Measurements from ENCODE around the gene NRN1L. TPM values are rescaled to one million over a fixed set of nuclear protein-coding genes. Genes with fewer than 3 reads are reported as not detected.
A peak's percentile ranks its signal among the peaks of the same experiment; 100 is the strongest.

The NRN1L gene
- total RNA-seq, 2 donors from 2014 or later: 7.0 to 7.3 TPM

DNA sequence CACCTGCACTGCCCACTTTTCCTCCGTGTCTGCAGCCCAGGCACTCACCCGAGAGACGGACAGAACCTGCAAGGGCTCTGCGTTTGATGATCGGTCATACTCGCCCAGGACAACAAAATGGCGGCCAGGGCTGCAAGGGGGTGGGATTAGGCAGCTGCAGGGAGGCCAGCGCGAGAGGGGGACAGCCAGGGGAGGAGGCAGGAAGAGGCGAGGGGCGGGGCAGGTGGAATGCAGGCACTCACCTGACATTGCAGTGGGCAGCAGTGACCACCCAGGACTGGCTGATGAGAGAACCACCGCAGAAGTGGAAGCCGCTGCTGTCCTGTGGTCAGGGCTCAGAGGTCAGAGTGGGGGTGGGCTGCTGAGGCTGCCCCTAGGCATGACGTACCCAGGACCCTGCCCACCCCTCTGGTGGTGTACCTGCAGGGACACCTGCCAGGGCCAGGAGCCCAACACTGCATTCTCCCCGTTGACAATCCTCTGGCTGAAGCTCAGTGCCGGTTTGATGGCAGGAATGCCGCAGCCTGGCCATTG lies 46.1 kb downstream of the NRN1L start:
- Histone ChIP-seq H3K27ac (ENCODE audit: low read depth, low read length) (no peak overlapping the region), H3K27me3 (ENCODE audit: control insufficient read depth, insufficient read depth, low read length, poor library complexity, severe bottlenecking) (no peaks in the 10 kb centered on the region), H3K4me1 (ENCODE audit: control insufficient read depth, insufficient read depth, low read length) (no peaks in the 10 kb centered on the region), H3K36me3 (ENCODE audit: control insufficient read depth, insufficient read depth, low read length) (peaks cover 15% of the 10 kb centered on the region), H3K4me3 (ENCODE audit: low read length) (no peak overlapping the region), H3K9me3 (ENCODE audit: control insufficient read depth, low read length) (no peaks in the 10 kb centered on the region), H3K9ac (ENCODE audit: extremely low read depth, low read length, poor library complexity, severe bottlenecking) (no peak overlapping the region)
- no peak overlapping the region for H3K4me3 Mint-ChIP-seq
- no peak overlapping the region for H3K27ac Mint-ChIP-seq
- no peak for DNase-seq
- no peaks in the 10 kb centered on the region for H3K9me3 Mint-ChIP-seq
- H3K36me3 Mint-ChIP-seq (ENCODE audit: low read depth): peaks cover 18% of the 10 kb centered on the region
- WGBS, 2 experiments (ENCODE audit: insufficient coverage in 1 of 2, insufficient read length in 1 of 2): 93 to 96% methylated on average over 9 to 17 of the region's 17 CpGs
- TF ChIP-seq, protein P1, sequence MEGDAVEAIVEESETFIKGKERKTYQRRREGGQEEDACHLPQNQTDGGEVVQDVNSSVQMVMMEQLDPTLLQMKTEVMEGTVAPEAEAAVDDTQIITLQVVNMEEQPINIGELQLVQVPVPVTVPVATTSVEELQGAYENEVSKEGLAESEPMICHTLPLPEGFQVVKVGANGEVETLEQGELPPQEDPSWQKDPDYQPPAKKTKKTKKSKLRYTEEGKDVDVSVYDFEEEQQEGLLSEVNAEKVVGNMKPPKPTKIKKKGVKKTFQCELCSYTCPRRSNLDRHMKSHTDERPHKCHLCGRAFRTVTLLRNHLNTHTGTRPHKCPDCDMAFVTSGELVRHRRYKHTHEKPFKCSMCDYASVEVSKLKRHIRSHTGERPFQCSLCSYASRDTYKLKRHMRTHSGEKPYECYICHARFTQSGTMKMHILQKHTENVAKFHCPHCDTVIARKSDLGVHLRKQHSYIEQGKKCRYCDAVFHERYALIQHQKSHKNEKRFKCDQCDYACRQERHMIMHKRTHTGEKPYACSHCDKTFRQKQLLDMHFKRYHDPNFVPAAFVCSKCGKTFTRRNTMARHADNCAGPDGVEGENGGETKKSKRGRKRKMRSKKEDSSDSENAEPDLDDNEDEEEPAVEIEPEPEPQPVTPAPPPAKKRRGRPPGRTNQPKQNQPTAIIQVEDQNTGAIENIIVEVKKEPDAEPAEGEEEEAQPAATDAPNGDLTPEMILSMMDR (conservative IDR thresholded peaks at IDR 0.05): no peak
- H3K4me1 Mint-ChIP-seq: peaks cover 19% of the 10 kb centered on the region
- no peaks in the 10 kb centered on the region for H3K27me3 Mint-ChIP-seq (ENCODE audit: insufficient read depth)

DNA sequence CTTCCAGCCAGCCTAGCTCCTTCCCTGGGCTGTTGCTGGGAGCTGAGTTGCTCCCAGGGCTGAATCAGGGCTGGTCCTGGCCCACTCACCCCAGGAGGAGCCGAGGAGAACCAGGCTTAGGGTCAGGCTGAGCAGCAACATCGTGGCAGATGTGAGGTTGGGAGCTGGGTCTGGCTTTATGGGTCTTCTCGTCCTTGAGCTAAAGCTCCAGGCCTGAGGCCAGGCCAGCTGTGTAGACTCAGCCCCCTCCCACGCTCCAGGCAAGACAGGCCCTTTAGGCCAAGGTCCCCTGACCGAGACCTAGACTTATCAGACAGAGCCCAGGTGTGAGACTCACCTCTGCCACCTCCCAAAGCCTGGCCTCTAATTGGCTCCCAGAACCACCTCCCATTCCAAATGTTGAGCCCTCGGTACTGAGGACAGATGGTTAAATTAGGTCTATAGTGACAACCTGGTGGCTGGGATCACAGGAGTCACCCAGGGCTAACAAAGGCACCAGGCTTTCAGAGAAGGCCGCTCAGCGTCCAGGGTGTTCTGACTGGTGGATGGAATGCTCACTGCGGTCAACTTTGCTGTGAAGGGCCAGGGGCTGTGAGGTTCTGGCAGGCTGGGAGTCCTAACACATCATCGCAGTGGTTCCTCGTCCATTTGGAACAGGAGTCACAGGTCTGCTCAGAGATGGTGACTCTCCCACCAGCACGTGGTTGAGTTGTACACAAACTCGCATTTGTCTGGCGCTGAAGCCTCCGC lies 47.2 kb downstream of the NRN1L start, which contains the start of gene CTRL:
CTRL (minus strand) TSS at position 151 of the 750 bp plus-strand sequence; CDS start at position 141, 10 bp downstream.
- peak; percentile 81 for DNase-seq
- peak within 1 kb of the TSS; percentile 55 for H3K27ac Mint-ChIP-seq
- H3K4me3 Mint-ChIP-seq: no peak within 1 kb of the TSS
- Histone ChIP-seq H3K27me3 (ENCODE audit: control insufficient read depth, insufficient read depth, low read length, poor library complexity, severe bottlenecking) (no peaks in the 10 kb centered on the region), H3K4me1 (ENCODE audit: control insufficient read depth, insufficient read depth, low read length) (no peaks in the 10 kb centered on the region), H3K9ac (ENCODE audit: extremely low read depth, low read length, poor library complexity, severe bottlenecking) (no peak within 1 kb of the TSS), H3K4me3 (ENCODE audit: low read length) (no peak within 1 kb of the TSS), H3K27ac (ENCODE audit: low read depth, low read length) (no peak within 1 kb of the TSS), H3K9me3 (ENCODE audit: control insufficient read depth, low read length) (no peaks in the 10 kb centered on the region), H3K36me3 (ENCODE audit: control insufficient read depth, insufficient read depth, low read length) (peaks cover 15% of the 10 kb centered on the region)
- H3K4me1 Mint-ChIP-seq: peaks cover 20% of the 10 kb centered on the region
- TF ChIP-seq, protein P1 (conservative IDR thresholded peaks at IDR 0.05): peak; percentile 68
- WGBS, 2 experiments (ENCODE audit: insufficient coverage in 1 of 2, insufficient read length in 1 of 2): 94 to 95% methylated on average over 13 to 15 of the region's 15 CpGs
- peaks cover 18% of the 10 kb centered on the region for H3K36me3 Mint-ChIP-seq (ENCODE audit: low read depth)
- H3K9me3 Mint-ChIP-seq: no peaks in the 10 kb centered on the region
- no peaks in the 10 kb centered on the region for H3K27me3 Mint-ChIP-seq (ENCODE audit: insufficient read depth)

DNA sequence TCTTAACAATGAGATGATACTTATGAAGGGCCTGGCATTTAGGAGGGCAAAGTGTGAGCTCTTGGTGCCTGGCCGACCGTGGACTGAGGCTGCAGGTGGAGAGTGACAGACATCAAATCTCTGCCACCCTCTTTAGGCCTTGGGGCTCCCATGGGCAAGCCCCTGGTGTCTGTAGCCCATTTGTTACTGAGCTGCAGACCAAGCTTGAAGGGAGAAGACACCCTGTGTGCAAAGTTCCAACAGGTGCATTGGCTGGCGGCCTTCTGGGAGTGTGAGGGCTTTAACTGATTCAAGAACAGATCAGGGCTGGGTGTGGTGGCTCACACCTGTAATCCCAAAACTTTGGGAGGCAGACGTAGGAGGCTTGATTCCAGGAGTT lies 47.8 kb downstream of the NRN1L start:
- Histone ChIP-seq H3K36me3 (ENCODE audit: control insufficient read depth, insufficient read depth, low read length) (peaks cover 15% of the 10 kb centered on the region), H3K27ac (ENCODE audit: low read depth, low read length) (no peak overlapping the region), H3K27me3 (ENCODE audit: control insufficient read depth, insufficient read depth, low read length, poor library complexity, severe bottlenecking) (no peaks in the 10 kb centered on the region), H3K9me3 (ENCODE audit: control insufficient read depth, low read length) (no peaks in the 10 kb centered on the region), H3K4me1 (ENCODE audit: control insufficient read depth, insufficient read depth, low read length) (no peaks in the 10 kb centered on the region), H3K9ac (ENCODE audit: extremely low read depth, low read length, poor library complexity, severe bottlenecking) (no peak overlapping the region), H3K4me3 (ENCODE audit: low read length) (no peak overlapping the region)
- 96 to 97% methylated on average over 3 to 4 of the region's 4 CpGs for WGBS, 2 experiments (ENCODE audit: insufficient coverage in 1 of 2, insufficient read length in 1 of 2)
- Mint-ChIP-seq H3K4me3 (no peak overlapping the region), H3K9me3 (no peaks in the 10 kb centered on the region), H3K36me3 (ENCODE audit: low read depth) (peaks cover 18% of the 10 kb centered on the region), H3K27ac (no peak overlapping the region), H3K27me3 (ENCODE audit: insufficient read depth) (no peaks in the 10 kb centered on the region), H3K4me1 (peaks cover 24% of the 10 kb centered on the region)
- TF ChIP-seq, protein P1 (conservative IDR thresholded peaks at IDR 0.05): no peak
- DNase-seq: no peak

Measured in endodermal cell (in vitro differentiated cells).